Measurements from ENCODE around the gene MNX1. TPM values are rescaled to one million over a fixed set of nuclear protein-coding genes. Genes with fewer than 3 reads are reported as not detected.

MNX1 gene
- total RNA-seq, 1 experiment from 2014 or later = 1.8 TPM

GRCh38 chr7:157002819-157003421, 7.5 kb downstream of the MNX1 start:
- no peak for DNase-seq (ENCODE audit: low read depth)

GRCh38 chr7:157001920-157002818, 8.3 kb downstream of the MNX1 start:
- no peak for DNase-seq (ENCODE audit: low read depth)

DNA sequence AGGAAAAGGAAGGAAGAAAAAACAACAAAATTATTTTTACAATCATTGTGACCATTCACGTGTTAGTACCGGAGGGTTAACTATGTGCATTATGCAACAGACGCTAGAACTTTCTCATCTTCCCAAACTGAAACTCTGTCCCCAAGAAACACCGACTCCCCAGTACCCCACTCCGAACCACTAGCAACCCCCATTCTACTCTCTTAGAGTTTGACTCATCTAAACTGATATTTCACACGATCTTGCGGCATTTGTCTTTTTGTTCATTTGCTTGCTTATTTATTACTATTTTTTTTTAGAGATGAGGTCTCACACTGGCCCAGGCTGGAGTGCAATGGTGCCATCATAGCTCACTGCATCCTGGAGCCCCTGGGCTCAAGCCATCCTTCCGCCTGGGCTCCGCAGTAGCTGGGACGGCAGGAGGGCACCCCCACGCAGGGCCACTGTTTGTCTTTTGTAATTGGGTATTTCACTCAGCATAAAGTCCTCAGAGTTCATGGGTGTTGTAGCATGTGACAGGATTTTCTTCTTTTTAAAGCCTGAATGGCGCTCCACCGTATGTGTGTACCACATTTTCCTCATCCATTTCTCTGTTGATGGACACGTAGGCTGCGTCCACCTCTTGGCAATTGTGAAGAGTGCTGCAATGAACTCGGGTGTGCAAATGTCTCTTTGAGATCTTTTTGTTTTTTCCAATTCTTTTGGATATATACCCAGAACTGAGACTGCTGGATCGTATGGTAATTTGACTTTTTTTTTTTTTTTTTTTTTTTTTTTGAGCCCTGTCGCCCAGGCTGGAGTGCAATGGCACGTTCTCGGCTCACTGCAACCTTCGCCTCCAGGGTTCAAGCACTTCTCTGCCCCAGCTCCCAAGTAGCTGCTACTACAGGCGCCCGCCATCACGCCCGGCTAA, 9.5 kb downstream of the MNX1 start:
- DNase-seq (ENCODE audit: low read depth) = peak; percentile 13

DNA sequence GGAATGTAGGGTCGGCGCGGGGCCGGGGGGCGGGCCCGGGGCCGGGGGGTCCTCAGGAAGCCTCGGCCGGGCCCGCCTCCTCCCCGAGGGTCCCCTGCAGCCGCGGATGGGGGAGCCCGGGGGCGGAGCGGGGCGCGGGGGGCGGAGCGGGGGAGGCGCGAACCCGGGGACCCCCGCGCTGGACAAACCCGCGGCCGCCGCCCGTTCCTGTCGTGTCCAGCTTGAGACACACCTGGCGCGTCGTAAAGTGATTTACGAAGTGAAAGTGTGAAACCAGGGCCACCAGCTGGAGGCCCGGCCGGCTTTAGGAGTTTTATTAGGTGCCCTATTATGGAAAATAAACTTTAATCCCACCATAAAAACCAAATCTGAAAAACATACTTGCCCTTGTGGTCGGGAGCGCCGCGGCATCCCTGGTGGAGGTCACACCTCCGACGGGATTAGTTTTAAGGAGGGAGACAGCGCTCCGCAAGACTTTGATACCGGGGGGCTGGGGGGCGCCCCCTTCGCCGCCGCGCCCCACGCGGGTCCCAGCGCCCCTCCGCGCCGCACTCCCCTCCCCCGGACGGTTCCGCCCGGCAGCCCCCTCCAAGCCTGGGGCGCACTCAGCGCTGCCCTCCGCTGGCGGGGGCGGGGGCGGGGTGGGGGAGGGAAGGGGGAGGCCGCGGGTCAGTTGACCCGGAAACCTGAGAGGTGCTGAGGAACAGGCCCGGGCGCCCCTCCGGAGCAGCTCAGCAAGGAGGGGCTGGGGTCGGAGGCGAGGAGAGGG, 10.3 kb downstream of the MNX1 start:
- DNase-seq (ENCODE audit: low read depth) = no peak

GRCh38 chr7:156998988-156999957, 11.2 kb downstream of the MNX1 start:
- DNase-seq (ENCODE audit: low read depth) = no peak

DNA sequence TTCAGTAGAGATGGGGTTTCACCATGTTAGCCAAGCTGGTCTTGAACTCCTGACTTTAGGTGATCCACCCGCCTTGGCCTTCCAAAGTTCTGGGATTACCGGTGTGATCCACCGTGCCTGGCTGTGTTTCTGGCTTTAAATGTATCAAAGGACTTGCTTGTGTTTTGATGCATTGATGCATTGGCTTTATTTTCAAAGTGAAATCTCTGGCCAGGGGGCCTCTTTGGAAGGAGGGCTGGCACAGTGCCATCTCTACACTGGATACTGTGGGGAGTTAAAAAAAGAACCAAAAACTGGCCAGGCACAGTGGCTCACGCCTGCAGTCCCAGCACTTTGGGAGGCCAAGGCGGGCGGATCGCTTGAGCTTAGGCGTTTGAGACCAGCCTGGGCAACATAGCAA, 16.0 kb downstream of the MNX1 start:
- DNase-seq (ENCODE audit: low read depth) = no peak

DNA sequence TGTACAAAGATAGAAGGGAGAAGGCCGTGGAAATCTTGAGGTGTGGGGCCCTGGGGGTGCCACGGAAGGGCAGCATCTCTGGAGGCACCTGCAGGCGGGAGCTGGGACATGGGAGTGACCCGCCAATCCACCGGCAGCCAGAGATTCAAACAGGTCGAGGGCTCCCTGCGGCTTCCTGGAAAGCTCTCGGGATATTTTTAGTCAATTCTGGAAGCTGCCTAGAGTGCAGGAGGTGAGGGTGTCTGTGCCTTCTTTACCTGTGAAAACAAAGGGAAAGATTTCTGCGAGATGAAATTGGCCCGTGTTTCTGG, 16.6 kb downstream of the MNX1 start:
- DNase-seq (ENCODE audit: low read depth) = no peak

- DNase-seq (ENCODE audit: low read depth) = no peak
Measured at GRCh38 chr7:156993021-156993924, 17.2 kb downstream of the MNX1 start.

DNA sequence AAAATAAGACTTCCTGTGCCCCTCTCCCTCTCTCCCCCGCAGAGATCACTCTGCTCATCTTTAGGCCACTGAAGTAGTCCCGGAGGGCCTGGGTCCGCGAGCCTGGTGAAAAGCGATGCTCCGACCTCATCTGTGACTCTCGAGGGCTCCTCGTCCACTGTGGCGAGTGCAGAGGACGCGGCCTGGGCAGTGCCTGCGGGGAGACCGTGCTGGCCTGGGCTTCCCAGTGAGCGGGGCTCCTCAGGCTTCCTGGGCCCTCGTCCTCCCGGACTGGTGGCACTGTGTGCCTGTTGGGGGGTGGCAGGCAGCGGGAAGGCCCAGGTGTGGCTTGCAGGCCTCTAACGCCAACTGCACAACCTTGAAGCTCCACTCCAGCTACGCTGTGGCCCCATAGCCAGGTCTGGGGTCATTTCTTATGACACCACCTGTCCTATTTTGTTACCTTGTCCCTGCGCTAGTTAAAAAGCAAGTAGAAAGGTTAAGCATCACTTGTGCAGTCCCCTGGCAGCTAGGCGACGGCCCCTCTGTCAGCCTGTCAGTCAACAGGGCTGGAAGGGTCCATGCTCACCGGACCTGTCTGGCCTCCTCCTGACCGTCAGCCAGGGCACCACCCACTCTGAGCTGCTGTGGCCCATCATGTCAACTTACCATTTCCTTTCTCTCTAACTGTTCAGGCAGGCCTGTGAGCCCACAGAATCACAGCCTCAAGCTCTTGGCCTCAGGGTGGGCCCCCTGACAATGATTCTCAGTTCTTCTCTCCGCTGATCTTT, 20.5 kb downstream of the MNX1 start:
- DNase-seq (ENCODE audit: low read depth) = no peak

GRCh38 chr7:156988343-156989185, 21.9 kb downstream of the MNX1 start:
- DNase-seq (ENCODE audit: low read depth) = no peak

GRCh38 chr7:156986378-156986777, 24.1 kb downstream of the MNX1 start:
- DNase-seq (ENCODE audit: low read depth) = no peak

DNA sequence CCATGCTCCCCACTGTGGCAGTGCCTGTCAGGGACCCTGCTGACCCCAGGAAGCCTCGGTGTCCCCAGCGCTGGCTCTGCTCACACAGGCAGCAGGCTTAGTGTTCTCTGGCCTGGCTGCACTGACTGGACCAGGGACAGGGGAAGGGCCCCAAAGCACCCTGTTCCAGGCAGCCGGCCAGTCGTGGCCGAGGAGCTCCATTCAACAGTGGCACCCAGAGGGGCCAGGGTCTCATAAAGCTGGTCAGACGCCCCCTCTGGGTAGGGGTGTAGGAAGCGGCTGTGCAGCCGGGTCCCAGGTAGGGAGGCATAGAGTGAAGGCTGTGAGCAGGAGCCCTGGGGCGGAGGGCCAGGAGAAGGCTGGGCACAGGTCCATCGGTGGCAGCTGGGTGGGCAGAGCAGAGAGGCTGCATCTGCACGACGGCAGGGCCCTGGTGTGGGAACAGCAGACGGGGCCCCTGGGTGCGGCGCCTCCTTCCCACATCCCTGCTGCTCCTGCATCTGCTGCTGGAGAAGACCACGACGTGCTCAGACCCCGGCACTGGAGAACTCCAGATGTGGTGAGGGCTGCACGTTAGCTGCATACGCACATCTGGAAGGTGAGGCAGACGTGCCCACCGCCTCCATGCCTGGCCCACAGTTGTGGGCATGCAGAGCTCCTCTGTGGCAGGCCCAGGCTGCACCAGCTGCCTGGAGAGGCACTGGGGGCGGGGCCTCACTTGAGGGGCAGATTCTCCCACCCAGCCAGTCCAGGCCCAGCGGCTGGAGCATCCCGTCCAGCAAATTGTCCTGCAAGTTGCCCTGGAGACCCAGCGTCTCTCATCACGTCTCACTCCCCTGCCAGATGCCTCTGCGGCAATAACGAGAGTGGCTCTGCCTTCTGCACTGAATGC, 25.1 kb downstream of the MNX1 start:
- no peak for DNase-seq (ENCODE audit: low read depth)

- peak; percentile 19 for DNase-seq (ENCODE audit: low read depth)
Measured at GRCh38 chr7:156984174-156984891, 26.1 kb downstream of the MNX1 start.

DNA sequence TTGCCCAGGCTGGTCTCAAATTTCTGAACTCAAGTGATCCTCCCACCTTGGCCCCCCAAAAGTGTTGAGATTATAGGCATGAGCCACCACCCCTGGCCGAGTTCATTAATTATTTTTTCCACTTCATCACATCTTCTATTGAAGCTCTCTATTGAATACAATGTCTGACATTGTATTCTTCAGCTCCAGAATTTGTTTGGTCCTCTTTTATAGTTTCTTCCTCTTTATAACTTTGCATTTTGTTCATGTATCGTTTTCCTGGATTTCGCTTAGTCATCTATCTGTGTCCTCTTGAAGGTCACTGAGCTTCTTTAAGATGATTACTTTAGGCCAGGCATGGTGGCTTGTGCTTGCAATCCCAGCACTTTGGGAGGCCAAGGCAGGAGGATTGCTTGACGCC, 30.8 kb downstream of the MNX1 start:
- DNase-seq (ENCODE audit: low read depth) = no peak

DNA sequence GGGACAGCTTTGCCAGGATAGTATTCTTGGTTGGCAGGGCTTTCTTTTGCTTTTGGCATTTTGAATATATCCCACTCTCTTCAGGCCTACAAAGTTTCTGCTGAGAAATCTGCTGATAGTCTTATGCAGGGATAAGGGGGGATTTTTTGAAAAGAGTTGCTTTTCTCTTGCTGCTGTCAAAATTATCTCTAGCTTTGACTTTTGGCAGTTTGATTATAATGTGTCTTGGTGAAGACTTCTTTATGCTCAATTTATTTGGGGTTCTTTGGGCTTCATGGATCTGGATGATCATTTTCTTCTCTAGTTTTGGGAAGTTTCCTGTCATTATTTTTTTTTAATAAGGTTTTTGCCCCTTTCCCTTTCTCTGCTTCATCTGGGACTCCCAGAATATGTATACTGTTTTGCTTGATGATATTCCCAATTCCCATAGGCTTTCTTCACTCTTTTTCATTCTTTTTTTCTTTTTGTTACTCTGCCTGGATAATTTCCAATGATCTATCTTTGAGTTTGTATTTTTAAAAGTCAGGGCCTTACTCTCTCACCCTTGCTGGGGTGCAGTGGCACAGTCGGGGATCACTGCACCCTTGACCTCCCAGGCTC, 31.4 kb downstream of the MNX1 start:
- no peak for DNase-seq (ENCODE audit: low read depth)

- DNase-seq (ENCODE audit: low read depth) = no peak
Measured at GRCh38 chr7:156975620-156976019, 34.8 kb downstream of the MNX1 start.
